IPS DF 4.7 (cell line): ENCODE measurements around the gene PARD3.

ENCODE experiments used
- DNase-seq: peaks from one replicate; pipeline ENCODE4 v3.0.0-alpha.2; 2013; ENCODE audit warnings: low spot score; ENCODE audit errors: extremely low read depth

PARD3 gene

GRCh38 chr10:34587002-34587679 lies 228.0 kb downstream of the PARD3 start:
- no peak for DNase-seq

DNA sequence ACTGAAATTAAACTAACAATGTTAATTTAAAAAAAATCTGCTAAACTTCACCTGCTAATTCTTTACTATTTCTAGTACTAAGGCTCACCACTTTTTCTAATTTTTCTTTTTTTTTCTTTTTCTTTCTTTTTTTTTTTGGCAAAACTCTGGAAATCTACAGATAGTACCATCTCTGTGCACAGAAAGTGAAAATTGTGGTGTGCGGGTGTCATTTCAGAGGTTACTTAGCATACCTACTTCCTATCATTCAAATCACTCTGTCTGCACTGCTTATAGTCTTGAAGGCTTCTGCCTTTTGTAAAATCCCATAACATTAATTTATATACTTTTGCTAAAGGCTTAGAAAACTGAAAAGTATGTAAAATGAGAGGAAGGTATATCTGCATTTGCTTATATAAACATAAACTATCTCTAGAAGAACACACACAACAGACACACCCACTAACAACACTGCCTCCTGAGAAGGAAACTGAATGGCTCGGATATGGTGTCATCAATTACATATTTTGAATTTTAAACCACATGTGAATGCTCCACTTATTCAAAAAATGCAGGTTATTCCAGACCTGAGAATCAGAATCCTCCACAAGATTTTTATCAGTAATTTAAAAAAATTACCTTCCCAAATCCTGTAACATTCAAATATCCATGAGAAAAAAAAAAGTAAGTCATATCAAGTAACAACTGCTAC lies 229.5 kb downstream of the PARD3 start:
- DNase-seq, result no peak

- DNase-seq, result no peak
Observed at GRCh38 chr10:34584164-34584563, 230.9 kb downstream of the PARD3 start.

DNA sequence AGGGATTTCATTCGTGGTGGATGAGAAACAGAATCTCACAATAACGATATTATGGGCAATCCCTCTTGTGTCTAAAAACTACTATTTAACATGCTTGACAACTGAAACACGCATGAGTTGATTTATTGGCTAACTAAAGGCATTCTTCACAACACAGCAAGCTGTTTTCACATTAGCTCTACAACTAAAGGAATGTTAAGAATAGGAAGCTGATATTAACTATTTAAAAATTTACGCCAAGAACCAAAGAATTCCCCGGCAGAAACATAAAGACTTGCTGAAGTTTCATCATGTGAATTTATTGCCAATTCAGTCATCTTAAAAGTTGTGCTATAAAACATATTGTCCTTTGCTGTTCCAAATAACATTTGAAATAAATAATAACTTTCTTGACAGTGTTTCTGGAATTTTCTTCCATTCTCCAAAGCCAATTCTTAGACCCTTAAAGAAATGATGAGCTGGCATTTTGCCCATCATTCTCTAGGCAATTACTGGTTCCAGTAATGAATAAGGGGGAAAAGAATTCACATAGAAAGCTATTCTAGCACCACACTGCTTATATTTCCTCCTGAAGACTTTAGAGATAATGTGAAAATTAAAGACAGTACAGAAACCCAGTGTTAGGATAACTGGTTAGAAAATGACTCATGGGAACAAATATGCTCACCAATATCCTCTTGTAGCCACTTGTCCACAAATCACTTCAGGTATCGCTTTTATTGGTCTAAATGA lies 233.1 kb downstream of the PARD3 start:
- DNase-seq, result no peak

DNA sequence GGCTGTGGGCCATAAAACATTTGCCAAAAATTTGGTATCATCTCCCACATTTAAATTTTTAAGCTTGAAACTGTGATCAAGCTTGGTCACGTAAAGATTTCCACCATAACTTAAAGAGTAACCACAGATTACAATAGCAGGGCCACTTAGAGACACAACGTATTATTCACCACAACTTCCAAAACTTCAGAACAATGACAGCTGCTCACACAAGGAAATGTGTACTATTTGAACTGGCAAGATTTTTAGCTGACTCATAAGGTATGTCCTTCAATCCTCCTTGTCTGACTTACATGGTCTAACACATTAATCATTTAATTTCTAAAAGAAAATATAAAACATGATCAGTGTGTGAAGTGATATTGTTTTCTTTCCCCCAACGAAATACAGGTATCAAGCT lies 234.5 kb downstream of the PARD3 start:
- no peak for DNase-seq

DNA sequence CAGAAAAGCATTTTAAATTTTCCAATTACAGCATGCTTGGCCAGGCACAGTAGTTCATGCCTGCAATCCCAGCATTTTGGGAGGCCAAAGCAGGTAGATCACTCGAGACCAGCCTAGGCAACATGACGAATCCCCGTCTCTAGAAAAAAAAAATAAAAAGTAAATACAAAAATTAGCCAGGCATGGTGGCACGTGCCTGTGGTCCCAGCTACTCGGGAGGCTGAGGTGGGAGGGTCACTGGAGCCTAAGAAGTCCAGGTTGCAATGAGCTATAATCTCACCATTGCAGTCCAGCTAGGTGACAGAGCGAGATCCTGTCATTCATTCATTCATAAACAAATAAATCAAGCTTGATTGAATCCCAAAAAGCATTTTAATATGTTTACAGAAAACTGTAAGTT lies 234.9 kb downstream of the PARD3 start:
- DNase-seq, result no peak

GRCh38 chr10:34578468-34578867 lies 236.6 kb downstream of the PARD3 start:
- DNase-seq, result no peak

GRCh38 chr10:34576797-34577196 lies 238.3 kb downstream of the PARD3 start:
- DNase-seq, result no peak

- DNase-seq, result no peak
Observed at GRCh38 chr10:34575882-34576281, 239.2 kb downstream of the PARD3 start.

- DNase-seq, result no peak
Observed at GRCh38 chr10:34574353-34574934, 240.7 kb downstream of the PARD3 start.

- DNase-seq, result no peak
Observed at GRCh38 chr10:34570887-34571286, 244.2 kb downstream of the PARD3 start.

GRCh38 chr10:34567659-34568253 lies 247.3 kb downstream of the PARD3 start:
- no peak for DNase-seq

DNA sequence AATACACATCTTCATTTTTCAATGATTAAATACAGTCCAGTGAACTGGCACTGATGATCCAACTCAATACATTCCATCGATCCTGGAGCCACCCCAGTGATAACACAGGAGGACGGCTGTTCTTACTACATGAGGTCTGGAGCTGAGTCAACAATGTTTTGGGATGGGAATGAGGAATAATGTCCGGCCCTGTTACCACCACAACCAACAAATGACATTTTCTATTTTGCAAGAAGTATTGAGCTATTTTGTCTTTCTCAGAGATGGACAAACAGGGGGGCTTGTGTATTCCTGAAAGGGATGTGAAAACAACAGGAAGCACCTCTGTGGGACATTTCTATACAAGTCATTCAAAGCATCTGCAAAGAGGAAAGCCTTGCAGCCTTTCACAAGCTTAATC lies 249.2 kb downstream of the PARD3 start:
- DNase-seq, result no peak

DNA sequence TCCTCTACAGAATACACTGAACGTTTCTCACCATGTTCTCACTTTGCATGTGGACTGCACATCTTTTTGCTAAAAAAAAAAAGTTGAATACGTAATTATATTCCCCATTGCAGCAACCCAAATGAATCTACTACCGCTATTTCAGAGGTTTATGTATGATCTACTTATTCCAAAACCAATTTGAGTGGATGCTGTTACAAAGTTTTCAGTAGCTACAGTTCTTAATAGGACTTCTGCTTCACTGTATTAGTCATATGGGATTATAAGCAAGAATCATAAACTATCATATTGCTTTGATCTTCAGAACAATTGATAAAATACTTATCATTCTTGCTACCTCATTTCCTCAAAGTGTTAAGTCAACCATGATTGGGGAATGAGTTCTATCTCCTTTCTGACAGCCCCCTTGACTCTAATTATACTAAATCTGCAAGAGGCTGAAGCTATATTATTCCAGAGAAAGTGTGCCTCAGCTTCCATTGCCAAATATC lies 257.0 kb downstream of the PARD3 start:
- no peak for DNase-seq

GRCh38 chr10:34557173-34557572 lies 257.9 kb downstream of the PARD3 start:
- no peak for DNase-seq

DNA sequence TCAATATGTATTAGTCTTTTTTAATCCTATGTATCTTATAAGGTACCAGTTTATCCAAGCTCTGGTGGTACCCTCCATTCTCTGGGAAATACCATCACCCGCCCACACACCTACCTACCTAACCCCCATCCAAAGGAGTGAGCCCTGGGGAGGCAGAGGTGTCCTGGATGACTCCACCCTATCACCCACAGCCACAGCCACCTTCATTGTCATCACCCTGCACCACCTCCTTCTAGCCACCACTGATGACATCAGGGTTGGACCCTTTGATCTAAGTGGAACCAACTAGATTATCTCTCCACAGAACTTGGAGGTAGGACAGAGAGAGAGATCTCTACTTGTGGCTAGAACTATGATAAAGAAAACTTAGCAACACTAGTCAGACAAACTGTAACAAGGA lies 259.4 kb downstream of the PARD3 start:
- DNase-seq, result no peak

DNA sequence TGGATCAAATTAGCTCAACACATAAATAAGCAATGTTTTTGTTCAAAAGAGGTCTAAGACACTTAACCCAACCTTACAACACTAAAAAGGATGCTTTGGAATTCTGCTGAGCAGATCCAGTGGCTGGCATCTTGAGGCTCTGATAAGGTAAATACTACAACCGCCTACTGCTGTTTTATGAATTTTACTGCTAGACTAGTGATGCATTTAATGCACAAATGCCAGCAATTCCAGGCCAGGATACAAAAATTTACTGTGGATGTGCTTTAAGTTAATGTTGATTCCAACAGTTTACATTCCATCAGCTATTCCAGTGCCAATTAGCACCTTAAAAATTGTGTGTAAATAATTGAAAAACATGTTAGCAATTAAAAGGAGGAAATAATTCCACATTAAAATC lies 261.3 kb downstream of the PARD3 start:
- no peak for DNase-seq

DNA sequence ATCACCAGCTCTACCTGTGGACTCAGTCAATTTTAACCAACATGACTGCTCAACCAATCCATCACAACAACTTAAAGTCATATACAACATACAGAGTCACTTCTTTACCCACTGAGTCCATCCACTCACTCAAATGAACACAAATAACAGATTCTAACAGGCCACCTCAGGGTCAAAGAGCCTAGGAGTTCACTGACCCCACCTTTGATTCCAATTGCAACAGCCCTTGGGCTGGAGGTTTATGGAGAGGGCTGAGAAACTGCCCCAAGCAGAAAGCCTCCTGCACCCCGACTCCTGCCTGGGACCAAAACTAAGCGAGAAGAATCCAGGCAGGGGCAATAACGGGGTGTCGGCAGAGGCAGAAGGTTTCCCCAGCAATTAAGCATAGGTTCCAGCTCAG lies 263.8 kb downstream of the PARD3 start:
- no peak for DNase-seq

DNA sequence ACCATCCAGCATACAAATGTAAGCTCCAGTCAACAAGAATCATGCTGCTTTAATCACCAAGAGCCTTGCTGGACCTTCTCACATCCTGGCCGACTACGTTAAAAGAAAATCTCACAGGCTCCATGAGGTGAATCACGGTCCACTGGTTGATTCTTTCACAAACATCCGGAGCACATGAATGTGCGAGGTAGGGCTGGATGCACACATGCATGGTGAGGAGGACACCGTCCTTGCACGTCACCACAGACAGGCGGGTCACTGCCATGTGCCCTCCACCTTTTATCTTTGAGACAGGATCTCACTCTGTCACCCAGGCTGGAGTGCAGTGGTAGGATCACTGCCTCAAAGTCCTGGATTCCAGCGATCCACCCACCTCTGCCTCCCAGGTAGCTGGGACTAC lies 265.1 kb downstream of the PARD3 start:
- DNase-seq, result no peak

GRCh38 chr10:34549001-34549400 lies 266.1 kb downstream of the PARD3 start:
- DNase-seq, result no peak

DNA sequence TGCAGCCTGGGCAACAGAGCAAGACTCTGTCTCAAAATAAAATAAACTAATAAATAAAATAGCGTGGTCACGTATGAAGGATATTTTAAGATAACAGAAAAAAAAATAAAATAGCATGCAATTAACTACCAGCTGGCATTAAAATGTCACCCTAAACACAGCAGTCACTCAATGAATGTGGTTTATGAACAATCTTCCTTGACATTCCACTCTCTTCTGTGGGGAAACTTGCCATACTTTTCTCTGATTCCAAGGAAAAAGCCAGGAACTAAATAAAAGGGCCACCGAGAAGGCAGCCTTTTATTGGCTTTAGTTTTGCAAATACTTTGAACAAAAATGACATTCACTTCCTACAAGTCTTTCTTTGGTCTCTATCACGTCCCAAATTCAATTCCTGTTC lies 266.6 kb downstream of the PARD3 start:
- DNase-seq, result no peak

DNA sequence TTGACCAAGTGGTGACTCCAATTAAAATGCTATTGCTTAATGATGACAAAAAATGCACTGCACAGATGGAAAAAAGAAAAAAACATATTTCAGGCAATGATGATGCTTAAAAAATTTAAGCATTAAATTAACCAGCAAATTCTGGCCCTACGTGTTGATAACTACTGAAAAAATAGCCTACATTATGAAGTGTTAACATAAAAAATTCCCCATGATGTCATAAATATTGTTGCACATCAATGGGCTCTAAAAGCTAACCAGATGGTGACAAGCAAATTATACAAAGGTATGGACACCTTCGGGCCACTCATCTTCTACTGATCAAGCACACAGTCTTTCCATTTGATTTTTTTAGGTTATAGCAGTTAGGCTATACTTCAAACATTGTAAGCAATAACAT lies 267.4 kb downstream of the PARD3 start:
- DNase-seq, result no peak
